ENCODE data around the gene JOSD1.

Gene JOSD1

GRCh38 chr22:38675833-38676232 lies 24.9 kb downstream of the JOSD1 start:
- DNase-seq (ENCODE audit: low read depth) = no peak
- no peak for TF ChIP-seq CTCF (IDR thresholded peaks at IDR 0.05; ENCODE audit: control insufficient read depth, insufficient read depth, low read depth, low read length, missing control alignments)
- H3K4me3 ChIP-seq (ENCODE audit: control insufficient read depth, low read depth, low read length) = no peak overlapping the region

- H3K4me3 ChIP-seq (ENCODE audit: control insufficient read depth, low read depth, low read length) = no peak overlapping the region
- DNase-seq (ENCODE audit: low read depth) = no peak
- no peak for TF ChIP-seq CTCF (IDR thresholded peaks at IDR 0.05; ENCODE audit: control insufficient read depth, insufficient read depth, low read depth, low read length, missing control alignments)
Measured at GRCh38 chr22:38674888-38675287, 25.9 kb downstream of the JOSD1 start.

- no peak for DNase-seq (ENCODE audit: low read depth)
- H3K4me3 ChIP-seq (ENCODE audit: control insufficient read depth, low read depth, low read length) = peak overlapping the region; percentile 62
- TF ChIP-seq CTCF (IDR thresholded peaks at IDR 0.05; ENCODE audit: control insufficient read depth, insufficient read depth, low read depth, low read length, missing control alignments) = no peak
Measured at GRCh38 chr22:38657045-38657909, 43.5 kb downstream of the JOSD1 start.

GRCh38 chr22:38656256-38657044 lies 44.3 kb downstream of the JOSD1 start, which contains the start of the genes CBY1 and FAM227A:
TSS of gene CBY1 (plus strand) at chr22:38656638. CDS start at chr22:38668055, 11,417 bp downstream.
TSS of gene FAM227A (minus strand) at chr22:38656392. CDS start at chr22:38650168, 6,224 bp downstream.
- no peak for TF ChIP-seq CTCF (IDR thresholded peaks at IDR 0.05; ENCODE audit: control insufficient read depth, insufficient read depth, low read depth, low read length, missing control alignments)
- DNase-seq (ENCODE audit: low read depth) = peak; percentile 10
- H3K4me3 ChIP-seq (ENCODE audit: control insufficient read depth, low read depth, low read length) = peak within 1 kb of the TSS; percentile 62

- peak overlapping the region; percentile 62 for H3K4me3 ChIP-seq (ENCODE audit: control insufficient read depth, low read depth, low read length)
- DNase-seq (ENCODE audit: low read depth) = no peak
- TF ChIP-seq CTCF (IDR thresholded peaks at IDR 0.05; ENCODE audit: control insufficient read depth, insufficient read depth, low read depth, low read length, missing control alignments) = no peak
Measured at GRCh38 chr22:38655519-38656255, 45.1 kb downstream of the JOSD1 start.

- TF ChIP-seq CTCF (IDR thresholded peaks at IDR 0.05; ENCODE audit: control insufficient read depth, insufficient read depth, low read depth, low read length, missing control alignments) = no peak
- H3K4me3 ChIP-seq (ENCODE audit: control insufficient read depth, low read depth, low read length) = no peak overlapping the region
- no peak for DNase-seq (ENCODE audit: low read depth)
Measured at GRCh38 chr22:38653741-38654140, 47.0 kb downstream of the JOSD1 start.

Measured in AG09309 (cell line).